GM18909 (cell line): ENCODE results near the gene SLC66A2.

Experiments used
- ATAC-seq: cut with Tn5 transposase; IDR thresholded peaks from one replicate; pipeline ENCODE4 v1.9.1; 2021; ENCODE audit warnings: mild to moderate bottlenecking; ENCODE audit not compliant: unreplicated experiment, poor library complexity

The SLC66A2 gene

DNA sequence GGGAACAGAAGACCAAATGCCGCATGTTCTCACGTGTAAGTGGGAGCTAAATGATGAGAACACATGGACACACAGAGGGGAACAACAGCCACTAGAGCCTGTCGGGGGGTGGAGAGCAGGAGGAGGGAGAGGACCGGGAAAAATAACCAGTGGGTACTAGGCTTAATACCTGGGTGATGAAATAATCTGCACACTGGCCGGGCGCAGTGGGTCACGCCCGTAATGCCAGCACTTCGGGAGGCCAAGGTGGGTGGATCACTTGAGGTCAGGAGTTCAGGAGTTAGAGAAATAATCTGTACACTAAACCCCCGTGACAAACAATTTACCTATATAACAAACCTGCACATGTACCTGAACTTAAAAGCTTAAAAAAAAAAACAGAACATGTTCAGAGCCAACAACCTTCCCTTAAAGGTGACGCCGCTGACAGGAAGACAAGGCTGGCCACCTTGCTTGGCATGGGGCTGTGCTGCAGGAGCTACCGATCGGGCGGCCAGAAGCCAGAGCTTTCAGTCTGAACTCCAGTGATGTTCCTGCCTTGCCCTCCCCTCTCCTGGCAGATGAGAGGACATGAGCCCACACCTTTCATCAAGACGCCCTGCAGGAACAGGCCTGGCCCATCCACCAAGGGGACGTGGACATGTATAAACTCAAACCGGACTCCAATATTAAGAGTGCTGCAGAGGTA is 11.2 kb downstream of the SLC66A2 start:
- no peak for ATAC-seq

DNA sequence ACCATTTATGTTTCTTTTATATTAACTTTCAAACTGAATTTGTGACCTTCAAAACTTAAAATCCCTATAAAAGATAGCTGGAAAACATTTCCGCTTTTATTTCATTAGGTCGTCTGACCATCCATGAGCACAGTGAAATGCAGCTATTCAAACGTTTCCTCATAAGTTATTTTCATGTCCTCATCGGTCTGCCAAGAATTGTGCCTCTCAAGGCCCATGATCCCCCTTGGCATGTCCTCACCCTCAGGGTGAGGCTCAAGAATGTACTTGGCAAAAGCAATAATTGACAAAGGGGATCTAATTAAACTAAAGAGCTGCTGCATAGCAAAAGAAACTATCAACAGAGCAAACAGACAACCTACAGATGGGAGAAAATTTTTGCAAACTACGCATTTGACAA is 12.4 kb downstream of the SLC66A2 start:
- no peak for ATAC-seq

DNA sequence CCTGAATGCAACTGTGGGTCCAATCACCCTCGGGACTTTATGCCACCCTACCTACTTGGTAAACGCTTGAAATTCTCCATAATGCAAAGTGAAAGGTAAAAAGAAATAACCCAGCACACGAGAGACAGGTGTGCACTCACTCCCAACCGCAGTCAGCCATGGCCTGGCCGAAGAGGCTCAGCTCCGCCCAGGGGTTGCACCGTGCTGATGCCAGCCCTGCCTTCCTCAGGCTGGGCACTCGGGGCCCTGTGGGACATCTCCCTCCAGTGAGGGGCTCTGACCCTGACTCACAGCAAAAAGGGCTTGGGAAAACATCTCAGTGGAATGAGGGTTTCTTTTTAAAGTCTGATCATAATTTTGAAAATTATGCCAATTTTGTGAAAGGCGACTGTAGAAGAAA is 13.3 kb downstream of the SLC66A2 start:
- no peak for ATAC-seq

DNA sequence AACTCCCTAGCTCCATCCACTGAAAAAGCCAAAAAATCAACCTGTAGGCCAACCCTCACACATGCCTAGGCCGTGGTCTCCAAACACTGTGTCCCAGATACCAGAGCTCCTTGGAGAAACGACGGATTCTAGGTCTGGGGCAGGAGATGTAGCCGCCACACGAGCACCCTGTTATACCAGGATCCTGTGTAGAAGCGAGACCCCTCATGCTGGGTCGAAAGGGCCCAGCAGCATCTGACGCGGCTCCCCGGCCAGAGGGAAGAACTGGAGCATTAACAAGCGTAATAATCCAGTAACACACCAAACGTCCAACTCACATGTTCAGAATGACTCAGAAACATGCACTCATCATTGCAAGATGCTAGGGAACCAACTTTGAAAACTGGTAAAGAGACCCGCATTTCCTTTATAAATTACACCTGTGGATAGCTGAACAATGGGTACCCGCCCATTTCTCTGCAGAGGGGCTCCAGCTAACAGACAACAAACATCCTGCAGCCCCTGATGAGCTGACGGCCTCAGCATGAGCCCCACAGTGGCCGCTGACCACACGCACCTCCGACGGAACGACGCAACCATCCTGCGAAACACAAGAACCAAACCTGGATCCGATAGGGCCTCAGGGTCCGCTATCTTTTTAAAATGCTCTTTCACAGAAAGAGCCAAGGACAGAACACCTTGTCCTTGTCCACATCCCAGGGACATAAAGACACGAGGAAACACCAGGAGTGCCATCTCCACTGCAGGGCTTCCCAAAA is 14.2 kb downstream of the SLC66A2 start:
- no peak for ATAC-seq

DNA sequence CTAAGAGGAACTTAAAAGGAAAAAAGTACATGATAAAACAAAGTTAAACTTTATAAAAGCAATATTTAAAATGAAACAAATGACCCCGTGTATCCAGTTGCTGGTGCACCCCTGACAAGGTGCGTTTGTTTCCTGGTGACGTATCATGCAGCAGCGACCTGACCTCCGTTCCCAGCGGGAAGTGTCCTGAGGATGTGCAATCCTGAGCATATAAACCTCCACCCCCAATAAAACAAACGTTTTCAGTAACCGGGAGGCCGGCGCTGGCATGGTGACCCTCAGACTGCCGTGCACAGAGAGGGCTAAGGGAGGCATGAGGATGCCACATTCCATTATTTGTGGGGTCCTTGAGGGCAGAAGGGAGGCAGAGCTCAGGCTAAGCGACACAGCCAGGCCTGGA is 14.8 kb downstream of the SLC66A2 start:
- ATAC-seq: no peak

DNA sequence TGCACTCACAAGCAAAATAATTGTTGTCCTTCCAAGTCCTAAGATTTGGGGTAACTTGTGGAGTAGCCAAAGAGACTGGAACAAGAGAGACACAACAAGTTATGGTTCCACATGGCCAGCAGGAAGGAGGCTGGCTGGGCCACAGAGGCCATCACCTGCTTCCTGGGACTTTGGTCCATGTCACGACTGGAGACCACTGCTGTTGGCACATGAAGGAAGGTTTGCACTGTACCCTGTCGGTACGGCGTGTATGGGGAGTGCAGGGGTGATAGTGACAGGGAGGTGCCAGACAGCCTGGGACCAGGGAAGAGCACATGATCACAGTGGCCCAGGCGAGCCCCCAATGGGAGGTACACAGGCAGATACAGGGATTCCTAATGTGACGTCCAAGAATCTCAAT is 15.5 kb downstream of the SLC66A2 start:
- no peak for ATAC-seq

DNA sequence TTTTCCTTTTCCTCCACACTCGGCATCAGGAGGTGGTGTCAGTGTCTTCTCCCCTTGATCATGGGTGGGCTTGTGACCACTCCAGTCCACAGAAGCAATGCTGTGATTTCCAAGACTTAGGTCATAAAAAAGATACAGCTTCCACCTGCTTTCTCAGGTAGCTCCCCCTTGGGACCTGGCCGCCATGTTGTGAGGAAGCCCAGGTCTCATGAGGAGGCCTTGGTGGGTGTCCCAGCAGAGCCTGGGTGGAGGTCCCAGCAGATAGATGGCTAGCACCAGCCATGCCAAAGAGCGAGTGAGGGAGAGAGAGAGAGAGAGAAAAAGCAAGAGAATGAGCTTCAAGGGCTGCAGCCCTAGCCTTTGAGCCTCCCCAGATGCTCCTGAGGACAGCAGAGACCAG is 16.0 kb downstream of the SLC66A2 start:
- no peak for ATAC-seq

DNA sequence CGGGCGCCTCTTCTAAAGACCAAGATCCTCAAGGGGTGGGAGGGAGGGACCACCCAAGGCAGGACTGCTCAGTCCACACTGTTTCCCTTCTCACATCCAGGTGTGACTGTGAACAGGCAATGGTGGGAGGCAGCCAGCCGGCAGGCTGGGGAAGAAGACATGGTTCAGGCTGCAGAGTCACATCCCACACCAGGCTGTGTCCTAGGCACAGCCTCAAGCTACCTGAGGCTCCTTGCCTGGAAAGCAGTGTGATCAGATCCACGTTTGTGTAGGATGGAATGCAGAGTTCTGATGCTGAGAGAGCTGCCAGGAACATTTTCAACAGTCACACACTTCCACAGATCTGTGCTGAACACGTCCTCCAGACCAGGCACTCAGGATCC is 16.4 kb downstream of the SLC66A2 start:
- ATAC-seq: no peak

DNA sequence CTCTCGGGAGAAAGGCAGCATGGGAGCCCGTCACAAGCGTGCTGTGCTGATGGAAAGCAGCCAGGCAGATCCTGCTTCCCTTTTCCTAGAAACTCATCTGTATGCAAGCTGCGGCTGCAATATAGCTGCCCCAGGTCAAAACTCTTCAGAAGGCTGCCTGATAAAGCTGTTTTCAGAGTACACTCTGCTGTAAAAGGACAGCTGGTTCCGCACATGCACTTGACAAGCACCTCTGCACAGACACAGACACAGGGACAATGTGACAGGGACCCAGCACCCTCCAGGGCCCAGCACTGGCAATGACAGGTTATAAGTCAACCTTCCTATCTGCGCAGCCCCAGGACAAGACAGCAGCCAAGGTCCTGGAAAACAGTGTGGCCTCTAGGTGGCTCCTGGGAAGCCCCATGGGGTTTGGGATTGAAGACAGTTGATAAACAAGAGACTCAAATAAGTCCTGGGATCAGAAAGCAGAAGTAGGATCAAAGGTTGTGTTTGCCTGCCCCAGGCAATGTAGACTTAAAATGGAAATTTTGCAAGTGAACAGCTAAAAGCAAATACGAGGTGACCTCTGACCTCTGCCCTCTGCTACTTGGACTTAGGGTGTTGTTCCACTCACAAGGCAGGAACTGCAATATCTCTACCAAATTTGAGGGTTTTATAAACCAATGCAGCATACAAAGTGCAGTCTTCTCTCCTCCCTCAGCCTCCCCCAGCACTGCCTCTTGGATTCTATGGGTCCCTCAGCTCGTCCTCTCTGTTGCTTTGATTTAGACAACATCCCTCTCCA is 16.9 kb downstream of the SLC66A2 start:
- ATAC-seq: no peak

DNA sequence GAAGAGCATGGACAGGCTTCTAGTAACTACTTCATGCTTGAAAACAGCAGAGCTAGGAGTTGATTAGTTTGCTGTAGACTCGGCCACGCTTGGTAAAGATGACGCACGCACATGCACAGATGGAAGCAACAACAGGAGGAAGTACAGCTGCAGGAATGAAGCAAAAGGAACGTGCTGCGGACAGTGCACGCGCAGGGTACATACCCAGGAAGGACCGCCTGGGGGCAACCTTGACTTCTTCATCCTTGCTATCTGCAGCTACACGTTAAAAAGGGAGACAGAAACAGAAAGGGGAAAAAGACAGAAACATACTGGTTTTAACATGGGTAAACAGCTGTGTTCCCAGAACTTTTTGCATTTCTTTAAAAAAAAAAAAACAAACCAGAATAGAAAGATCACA is 17.7 kb downstream of the SLC66A2 start:
- ATAC-seq: no peak

DNA sequence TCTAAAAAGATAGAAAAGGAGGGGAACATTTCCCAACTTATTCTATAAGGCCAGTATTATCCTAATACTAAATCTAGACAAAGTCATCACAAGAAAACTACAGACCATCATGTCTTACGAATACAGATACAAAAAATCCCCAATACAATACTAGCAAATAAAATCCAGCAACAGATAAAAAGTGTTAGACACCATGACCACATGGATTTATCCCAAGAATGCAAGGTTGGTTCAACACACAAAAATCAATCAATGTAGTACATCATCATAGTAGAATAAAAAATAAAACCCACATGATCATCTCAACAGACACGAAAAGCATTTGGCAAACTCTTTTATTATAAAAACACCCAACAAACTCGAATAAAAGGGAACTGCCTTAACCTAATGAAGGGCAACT is 18.5 kb downstream of the SLC66A2 start:
- no peak for ATAC-seq

DNA sequence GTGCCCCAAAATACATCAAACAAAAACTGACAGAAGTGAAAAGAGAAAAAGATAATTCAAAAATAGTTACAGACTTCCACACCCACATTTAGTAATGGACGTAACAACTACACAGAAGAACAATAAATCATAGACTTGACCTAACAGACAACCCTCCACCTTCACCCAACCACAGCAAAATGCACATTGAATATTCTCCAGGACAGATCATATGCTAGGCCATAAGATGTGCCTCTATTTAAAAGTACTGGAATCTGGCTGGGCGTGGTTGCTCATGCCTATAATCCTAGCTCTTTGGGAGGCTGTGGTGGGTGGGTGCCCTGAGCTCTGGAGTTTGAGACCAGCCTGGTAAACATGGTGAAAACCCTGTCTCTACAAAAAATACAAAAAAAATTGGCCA is 20.0 kb downstream of the SLC66A2 start:
- ATAC-seq: no peak

DNA sequence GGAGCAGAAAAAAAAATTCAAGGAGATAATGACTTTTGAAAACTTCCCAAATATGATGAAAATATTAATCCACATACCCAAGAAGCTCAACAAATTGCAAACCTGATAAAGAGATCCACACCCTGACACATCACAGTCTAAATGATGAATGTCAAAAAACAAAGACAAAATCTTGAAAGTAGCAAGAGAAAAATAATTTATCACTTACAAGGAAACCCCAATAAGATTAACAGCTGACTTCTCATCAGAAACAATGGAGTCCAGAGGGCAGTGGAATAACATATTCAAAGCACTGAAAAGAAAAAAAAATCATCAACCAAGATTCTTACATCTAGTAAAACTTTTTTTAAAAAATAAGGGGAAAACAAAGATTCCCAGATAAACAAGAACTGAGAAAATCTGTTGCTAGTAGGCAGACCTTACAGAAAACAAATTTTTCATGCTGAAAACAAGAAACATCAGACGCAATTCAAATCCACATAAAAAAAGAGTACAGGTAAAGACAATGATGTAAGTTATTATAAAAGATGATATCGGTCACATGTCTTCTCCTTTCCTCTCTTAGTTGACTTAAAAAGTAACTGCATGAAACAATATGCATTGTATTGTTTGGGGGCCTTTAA is 21.3 kb downstream of the SLC66A2 start:
- no peak for ATAC-seq

DNA sequence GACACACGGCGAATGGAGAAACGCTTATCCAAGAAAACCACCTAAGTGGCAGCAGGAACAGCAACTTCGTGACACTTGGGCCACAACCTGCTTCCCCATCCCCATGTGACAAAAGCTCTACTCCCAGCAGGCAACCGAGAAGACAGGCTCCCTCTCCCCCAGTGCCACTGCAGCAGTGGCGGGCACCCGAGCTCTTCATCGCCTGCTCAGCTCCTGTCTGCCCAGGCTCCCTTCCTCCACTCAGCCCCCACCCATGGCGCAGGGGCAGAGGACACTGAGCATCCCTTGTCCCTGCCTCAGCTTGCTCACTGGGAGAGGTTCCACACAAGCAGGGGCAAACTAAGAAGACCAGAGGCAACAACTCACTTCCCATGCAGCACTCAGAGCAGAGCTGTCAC is 22.9 kb downstream of the SLC66A2 start:
- no peak for ATAC-seq

DNA sequence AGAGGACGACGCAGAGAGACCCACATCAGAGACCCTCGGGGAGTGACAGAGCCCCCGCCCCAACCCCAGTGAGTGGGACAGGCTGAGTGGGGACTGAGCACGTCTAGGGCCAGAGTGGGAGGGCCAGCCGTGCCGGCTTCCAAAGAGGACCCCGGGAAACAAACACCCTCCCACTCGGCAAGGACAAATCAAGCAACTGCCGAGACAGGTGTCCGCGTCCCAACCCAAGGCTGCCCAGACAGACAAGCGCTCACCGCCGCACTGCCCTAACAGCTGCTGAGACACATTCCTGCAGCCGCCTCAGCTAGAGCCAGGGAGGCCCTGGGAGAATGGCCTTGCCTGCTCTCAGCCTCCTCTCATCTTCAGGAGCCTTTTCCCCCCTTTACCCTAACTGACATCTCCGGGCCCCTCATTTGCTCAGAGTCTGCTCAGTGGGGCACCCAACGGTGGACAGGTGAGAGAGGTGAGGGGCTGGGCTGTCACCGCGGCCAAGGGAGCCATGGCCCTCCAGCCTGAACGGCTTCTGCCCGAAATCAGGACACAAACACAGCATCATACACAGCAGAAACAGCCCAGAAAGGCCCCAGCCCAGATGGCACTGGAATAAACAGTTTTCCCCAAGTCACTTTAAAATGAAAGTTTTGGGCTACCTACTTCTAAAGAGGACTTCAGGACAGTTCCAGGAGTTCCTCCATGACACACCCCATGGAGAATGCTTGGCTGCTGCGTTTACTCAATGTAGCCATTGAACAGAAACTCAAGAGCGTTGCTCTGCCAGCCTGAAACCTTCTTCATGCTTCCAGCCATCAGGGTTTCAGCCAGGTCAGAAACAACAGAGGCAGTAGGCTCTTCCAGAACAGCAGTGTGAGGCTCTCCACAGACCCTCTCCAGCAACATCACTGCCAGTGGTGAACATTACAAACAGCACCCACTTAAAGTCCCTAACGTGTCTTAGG is 23.6 kb downstream of the SLC66A2 start:
- no peak for ATAC-seq

DNA sequence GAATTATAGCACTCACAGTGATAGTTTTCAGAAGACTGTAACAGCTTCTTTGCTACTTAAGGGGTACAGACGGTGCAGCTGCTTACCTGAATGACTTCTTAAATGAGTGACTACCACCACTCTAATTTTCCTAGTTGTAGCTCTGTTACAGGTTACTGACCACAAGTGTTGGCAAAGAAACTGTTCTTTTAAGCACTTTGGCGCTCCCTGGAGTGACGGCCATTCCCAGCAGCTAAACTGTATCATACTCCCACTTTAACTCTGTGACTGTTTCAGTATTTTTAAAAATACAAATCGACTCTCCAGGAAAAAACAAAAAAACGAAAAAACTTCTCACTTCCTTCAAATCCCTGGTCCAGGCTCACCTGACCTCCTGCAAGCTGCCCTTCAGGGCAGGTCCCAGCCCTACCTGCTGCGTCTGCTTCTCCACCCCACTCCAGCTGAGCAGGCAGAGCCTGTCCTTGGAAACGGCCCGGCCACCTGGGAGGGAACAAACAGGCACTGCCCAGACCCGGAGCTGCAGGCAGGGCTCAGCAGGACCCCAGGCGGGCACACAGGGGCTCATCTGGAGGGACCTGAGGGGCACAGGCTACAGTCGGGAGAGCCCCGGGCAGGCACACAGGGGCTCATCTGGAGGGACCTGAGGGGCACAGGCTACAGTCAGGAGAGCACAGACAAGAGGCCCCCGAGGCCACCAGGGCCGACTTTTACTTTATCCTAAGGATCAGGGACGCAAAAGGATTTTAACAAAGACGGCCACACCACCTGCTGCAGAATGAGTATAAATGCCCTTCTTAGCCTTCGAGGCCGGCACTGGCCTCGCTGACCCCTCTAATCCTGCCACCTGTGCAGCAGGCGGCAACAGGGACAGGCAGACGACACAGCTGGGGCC is 24.5 kb downstream of the SLC66A2 start:
- no peak for ATAC-seq

DNA sequence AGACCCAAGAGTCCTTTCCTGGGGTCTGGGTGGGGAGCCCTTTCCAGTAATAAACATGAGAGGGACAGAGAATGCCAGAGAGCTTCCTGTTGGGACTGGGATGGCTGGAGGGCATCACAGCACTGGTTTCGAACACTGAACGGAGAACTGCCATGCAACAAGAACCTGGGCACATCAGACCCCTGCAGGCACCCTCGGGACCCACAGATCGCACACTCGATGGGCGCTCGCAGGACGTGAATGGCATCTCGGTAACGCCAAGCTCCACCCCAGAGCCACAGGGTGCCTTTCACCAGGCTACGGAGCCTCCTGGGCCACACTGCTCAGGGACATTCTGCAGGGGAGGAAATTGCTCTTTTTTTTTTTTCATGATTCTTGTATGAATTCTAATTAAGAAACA is 25.1 kb downstream of the SLC66A2 start:
- no peak for ATAC-seq

DNA sequence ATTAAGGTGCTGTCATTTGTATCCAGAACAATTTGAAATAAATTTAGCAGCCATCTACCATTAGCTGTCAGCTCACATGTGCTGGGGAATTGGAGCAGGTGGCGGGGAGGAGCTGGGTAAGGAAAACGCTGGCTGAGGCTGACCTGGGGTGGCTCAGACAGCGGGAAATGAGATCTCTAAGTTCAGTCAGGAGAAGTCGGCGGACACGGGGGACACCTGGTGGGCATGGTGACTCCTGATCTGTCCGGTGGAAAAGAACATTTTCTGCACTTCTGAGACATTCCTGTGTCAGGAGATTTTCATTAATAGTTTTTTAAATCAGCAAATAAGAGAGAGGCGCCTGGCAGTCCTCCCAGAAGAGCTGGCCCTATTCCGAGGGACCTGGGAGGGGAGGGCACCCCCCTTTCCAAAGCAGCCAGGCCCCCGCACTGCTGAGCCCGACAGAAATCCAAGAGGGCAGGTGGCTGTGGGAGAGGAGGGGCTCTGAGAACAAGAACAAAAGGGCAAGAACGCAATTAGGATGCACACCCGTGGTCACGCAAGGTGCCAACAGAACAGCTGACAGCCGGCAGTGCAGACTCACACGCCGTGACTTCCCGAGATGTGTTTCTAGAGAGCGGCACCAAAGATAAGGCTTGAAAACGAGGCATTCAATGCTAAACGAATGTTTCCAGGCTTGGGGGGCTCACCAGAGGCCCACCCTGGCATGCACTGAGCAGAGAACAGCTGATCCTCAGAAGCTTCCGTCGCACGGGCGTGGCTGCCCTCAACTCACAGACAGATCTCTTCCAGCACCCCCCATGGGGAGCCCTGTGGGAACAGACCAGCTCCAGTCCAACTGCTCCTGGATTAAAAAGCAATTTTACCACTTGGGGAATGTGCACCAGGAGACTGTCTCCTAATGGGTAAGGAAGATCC is 26.4 kb downstream of the SLC66A2 start:
- no peak for ATAC-seq
